Measurements from ENCODE around the gene LRRK1. TPM values are rescaled to one million over a fixed set of nuclear protein-coding genes. Genes with fewer than 3 reads are reported as not detected.

The LRRK1 gene
- total RNA-seq, 1 donor from 2014 or later = 105 TPM

- no peak for TF ChIP-seq CTCF (IDR thresholded peaks at IDR 0.05)
- Histone ChIP-seq H3K27ac (peak overlapping the region; percentile 13 to 35), H3K27me3 (no peaks in the 10 kb centered on the region), H3K36me3 (peaks cover 5 to 24% of the 10 kb centered on the region in 2 donors), H3K9me3 (no peaks in the 10 kb centered on the region), H3K4me3 (no peak overlapping the region), H3K4me1 (peaks cover 6 to 17% of the 10 kb centered on the region in 2 donors)
- intact Hi-C loops (cut with DNase I) = no loop called here
- DNase-seq (ENCODE audit: low spot score in 2 of 2) = peak in 1 of 2 donors; percentile 48
These were observed 145.8 kb downstream of the LRRK1 start for GRCh38 chr15:101064795-101065569.

GRCh38 chr15:101065570-101066221 lies 146.5 kb downstream of the LRRK1 start:
- H3K9me3 ChIP-seq = no peaks in the 10 kb centered on the region
- no peak for DNase-seq (ENCODE audit: low spot score in 2 of 2)
- intact Hi-C loops (cut with DNase I) = no loop called here
- no peaks in the 10 kb centered on the region for H3K27me3 ChIP-seq
- H3K27ac ChIP-seq = peak overlapping the region in 1 of 2 donors; percentile 35
- no peak for TF ChIP-seq CTCF (IDR thresholded peaks at IDR 0.05)
- H3K4me3 ChIP-seq = no peak overlapping the region
- peaks cover 5 to 17% of the 10 kb centered on the region in 2 donors for H3K36me3 ChIP-seq
- peaks cover 6 to 23% of the 10 kb centered on the region in 2 donors for H3K4me1 ChIP-seq

GRCh38 chr15:101066501-101067408 lies 147.6 kb downstream of the LRRK1 start:
- Histone ChIP-seq H3K36me3 (peaks cover 5 to 16% of the 10 kb centered on the region in 2 donors), H3K9me3 (no peaks in the 10 kb centered on the region), H3K4me1 (peaks cover 6 to 28% of the 10 kb centered on the region in 2 donors), H3K27me3 (no peaks in the 10 kb centered on the region), H3K27ac (no peak overlapping the region), H3K4me3 (no peak overlapping the region)
- no peak for TF ChIP-seq CTCF (IDR thresholded peaks at IDR 0.05)
- intact Hi-C loops (cut with DNase I) = no loop called here
- no peak for DNase-seq (ENCODE audit: low spot score in 2 of 2)

GRCh38 chr15:101067660-101068522 lies 148.7 kb downstream of the LRRK1 start:
- Histone ChIP-seq H3K9me3 (no peaks in the 10 kb centered on the region), H3K27ac (no peak overlapping the region), H3K27me3 (no peaks in the 10 kb centered on the region), H3K4me3 (no peak overlapping the region), H3K36me3 (peaks cover 5 to 16% of the 10 kb centered on the region in 2 donors), H3K4me1 (peaks cover 6 to 28% of the 10 kb centered on the region in 2 donors)
- intact Hi-C loops (cut with DNase I) = no loop called here
- DNase-seq (ENCODE audit: low spot score in 2 of 2) = no peak
- TF ChIP-seq CTCF (IDR thresholded peaks at IDR 0.05) = no peak

GRCh38 chr15:101068523-101068960 lies 149.4 kb downstream of the LRRK1 start:
- Histone ChIP-seq H3K4me1 (peaks cover 6 to 28% of the 10 kb centered on the region in 2 donors), H3K27ac (no peak overlapping the region), H3K36me3 (peaks cover 5 to 16% of the 10 kb centered on the region in 2 donors), H3K4me3 (no peak overlapping the region), H3K9me3 (no peaks in the 10 kb centered on the region), H3K27me3 (no peaks in the 10 kb centered on the region)
- intact Hi-C loops (cut with DNase I) = no loop called here
- TF ChIP-seq CTCF (IDR thresholded peaks at IDR 0.05) = no peak
- DNase-seq (ENCODE audit: low spot score in 2 of 2) = no peak
